AG04450 (cell line): ENCODE measurements around the gene CCDC121. TPM values are rescaled to one million over a fixed set of nuclear protein-coding genes. Genes with fewer than 3 reads are reported as not detected.

Experiments
- CTCF ChIA-PET: fragments of 300-600, 350-600 bp; formaldehyde crosslinking; extraction: SDS; loops from one replicate; lab custom pipeline; 2022; ENCODE audit warnings: antibody characterized with exemption, inconsistent platforms; lab: Charles Lee
- POLR2A ChIA-PET: fragments of 350-600 bp; formaldehyde crosslinking; extraction: SDS; loops from one replicate; lab custom pipeline; 2021; ENCODE audit warnings: antibody characterized with exemption, inconsistent platforms; lab: Yijun Ruan, JAX
- DNase-seq: peaks from one replicate; pipeline ENCODE4 v3.0.0-alpha.2; 2011; ENCODE audit warnings: low read depth, low spot score
- H3K27ac ChIP-seq: one replicate; pipeline ENCODE4 v1.5.1; 2012; ENCODE audit warnings: low read depth, low read length, control low read depth
- H3K27me3 ChIP-seq: one replicate; pipeline ENCODE4 v1.6.0; 2012; ENCODE audit warnings: low read length; ENCODE audit not compliant: control insufficient read depth, insufficient read depth
- H3K4me3 ChIP-seq: 2 replicates; pipeline ENCODE4 v1.5.1; 2011; ENCODE audit warnings: mild to moderate bottlenecking, low read depth, low read length, control low read depth
- H3K9me3 ChIP-seq: 2 replicates; pipeline ENCODE4 v1.5.1; 2012; ENCODE audit warnings: low read length; ENCODE audit not compliant: control insufficient read depth, insufficient read depth
- polyA plus RNA-seq: library from polyadenylated mRNA; depleted of rRNA; stranded (reverse); fragments of >200 nt; gene quantifications from 2 replicates; pipeline ENCODE4 v1.2.3, GENCODE V29; 2011
- TF ChIP-seq, protein P1 (sequence below): IDR thresholded peaks from 2 replicates; pipeline ENCODE4 v1.5.1; 2011; ENCODE audit warnings: low read depth, low read length, control low read depth, inconsistent platforms

Gene CCDC121
- polyA plus RNA-seq, 1 experiment = 1.8 TPM

DNA sequence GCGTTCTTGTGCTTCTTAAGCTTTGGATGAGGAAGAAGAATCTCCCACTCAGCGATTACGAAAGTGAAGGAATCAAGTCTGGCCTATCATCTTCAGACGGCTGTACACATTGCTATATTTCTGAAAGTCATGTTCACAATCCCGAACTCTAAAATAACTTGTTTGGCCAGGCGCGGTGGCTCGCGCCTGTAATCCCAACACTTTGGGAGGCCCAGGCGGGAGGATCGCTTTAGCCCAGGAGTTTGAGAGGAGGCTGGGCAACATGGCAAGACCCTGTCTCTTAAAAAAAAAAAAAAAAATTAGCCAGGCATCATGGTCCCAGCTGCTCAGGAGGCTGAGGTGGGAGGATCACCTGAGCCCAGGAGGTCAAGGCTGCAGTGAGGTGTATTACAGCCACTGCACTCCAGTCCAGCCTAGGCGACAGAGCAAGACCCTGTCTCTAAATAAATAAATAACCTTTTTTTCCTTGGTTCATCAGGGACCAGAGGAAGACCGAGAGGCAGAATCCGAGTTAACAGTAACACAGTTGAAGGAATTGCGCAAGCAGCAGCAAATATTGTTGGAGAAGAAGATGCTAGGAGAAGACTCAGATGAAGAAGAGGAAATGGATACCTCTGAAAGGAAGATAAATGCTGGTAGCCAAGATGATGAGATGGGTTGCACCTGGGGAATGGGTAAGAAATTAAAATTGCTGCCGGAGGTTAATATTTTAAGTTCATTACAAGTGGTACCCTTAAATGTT lies 36.0 kb upstream of the CCDC121 start:
- peak overlapping the region; percentile 95 for H3K4me3 ChIP-seq
- TF ChIP-seq, protein P1, sequence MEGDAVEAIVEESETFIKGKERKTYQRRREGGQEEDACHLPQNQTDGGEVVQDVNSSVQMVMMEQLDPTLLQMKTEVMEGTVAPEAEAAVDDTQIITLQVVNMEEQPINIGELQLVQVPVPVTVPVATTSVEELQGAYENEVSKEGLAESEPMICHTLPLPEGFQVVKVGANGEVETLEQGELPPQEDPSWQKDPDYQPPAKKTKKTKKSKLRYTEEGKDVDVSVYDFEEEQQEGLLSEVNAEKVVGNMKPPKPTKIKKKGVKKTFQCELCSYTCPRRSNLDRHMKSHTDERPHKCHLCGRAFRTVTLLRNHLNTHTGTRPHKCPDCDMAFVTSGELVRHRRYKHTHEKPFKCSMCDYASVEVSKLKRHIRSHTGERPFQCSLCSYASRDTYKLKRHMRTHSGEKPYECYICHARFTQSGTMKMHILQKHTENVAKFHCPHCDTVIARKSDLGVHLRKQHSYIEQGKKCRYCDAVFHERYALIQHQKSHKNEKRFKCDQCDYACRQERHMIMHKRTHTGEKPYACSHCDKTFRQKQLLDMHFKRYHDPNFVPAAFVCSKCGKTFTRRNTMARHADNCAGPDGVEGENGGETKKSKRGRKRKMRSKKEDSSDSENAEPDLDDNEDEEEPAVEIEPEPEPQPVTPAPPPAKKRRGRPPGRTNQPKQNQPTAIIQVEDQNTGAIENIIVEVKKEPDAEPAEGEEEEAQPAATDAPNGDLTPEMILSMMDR = no peak
- ChIA-PET CTCF (interaction anchor here (5.9 kb wide), 1 partner anchor 18 kb away, joined by 51 read pairs; no protein-coding TSS in a partner anchor), POLR2A (interaction anchor here (0.8 kb wide), 1 partner anchor 18 kb away, joined by 6 read pairs; no protein-coding TSS in a partner anchor)
- 0 out of 2 replicates have a peak, but pooled peaks cover 3% of the 10 kb centered on the region for H3K9me3 ChIP-seq
- no peak for DNase-seq
- no peak overlapping the region for H3K27ac ChIP-seq
- H3K27me3 ChIP-seq = no peaks in the 10 kb centered on the region

DNA sequence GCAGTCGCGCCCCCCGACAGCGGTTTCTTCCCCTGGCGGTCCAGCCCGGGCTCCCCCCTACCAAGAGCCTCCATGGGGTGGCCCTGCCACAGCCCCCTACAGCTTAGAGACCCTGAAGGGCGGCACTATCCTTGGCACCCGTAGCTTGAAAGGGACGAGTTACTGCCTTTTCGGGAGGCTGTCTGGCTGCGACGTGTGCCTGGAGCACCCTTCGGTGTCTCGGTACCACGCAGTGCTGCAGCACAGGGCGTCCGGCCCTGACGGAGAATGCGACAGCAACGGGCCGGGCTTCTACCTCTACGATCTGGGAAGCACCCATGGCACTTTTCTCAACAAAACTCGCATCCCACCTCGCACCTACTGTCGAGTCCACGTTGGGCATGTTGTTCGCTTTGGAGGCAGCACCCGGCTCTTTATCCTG lies 35.4 kb upstream of the CCDC121 start:
- Histone ChIP-seq H3K27ac (peak overlapping the region; percentile 92), H3K27me3 (no peaks in the 10 kb centered on the region), H3K4me3 (peak overlapping the region; percentile 95), H3K9me3 (0 out of 2 replicates have a peak, but pooled peaks cover 3% of the 10 kb centered on the region)
- ChIA-PET POLR2A (interaction anchor here (0.8 to 1.4 kb wide), 3 partner anchors 10 to 236 kb away, joined by 5 to 6 read pairs (median 6); partner anchors contain the start of gene NRBP1), CTCF (interaction anchor here (1.4 to 5.9 kb wide), 2 partner anchors 19 kb away, joined by 21 to 51 read pairs; no protein-coding TSS in a partner anchor)
- TF ChIP-seq, protein P1 = no peak
- no peak for DNase-seq

DNA sequence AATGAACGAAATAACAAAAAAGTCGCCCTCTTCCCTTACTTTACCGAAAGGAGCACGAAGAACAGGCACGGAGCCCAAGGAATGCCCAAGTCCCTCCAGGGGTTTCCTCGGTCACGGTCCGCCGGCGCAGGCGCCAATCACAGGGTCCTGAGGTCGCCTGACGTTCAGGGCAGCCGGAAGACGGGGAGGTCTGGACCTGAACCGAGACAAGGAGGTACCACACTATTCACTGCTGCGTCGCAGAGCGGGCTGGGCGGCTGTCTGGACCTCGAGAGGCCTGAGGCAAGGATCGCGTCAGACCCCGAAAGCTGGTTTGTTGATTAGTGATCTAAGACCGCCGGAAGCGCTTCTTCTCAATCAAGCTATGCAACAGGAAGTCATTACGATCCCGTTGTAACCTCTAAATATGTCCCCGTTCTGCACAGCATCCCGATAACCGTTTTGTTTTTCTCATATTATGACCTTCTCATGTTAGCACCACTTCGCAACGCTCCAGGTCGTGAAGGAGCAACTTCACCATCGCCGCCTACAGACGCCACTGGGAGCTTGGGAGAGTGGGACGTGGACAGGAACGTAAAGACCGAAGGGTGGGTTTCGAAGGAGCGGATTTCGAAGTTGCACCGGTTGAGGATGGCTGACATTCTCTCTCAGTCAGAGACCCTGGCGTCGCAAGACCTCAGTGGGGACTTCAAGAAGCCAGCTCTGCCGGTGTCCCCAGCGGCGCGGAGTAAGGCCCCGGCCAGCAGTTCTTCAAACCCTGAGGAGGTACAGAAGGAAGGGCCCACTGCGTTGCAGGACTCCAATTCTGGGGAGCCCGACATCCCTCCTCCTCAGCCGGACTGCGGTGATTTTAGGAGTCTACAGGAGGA lies 34.7 kb upstream of the CCDC121 start, which contains the start of the genes SLC4A1AP and SUPT7L:
TSS of gene SLC4A1AP (plus strand) at position 605 of the 869 bp plus-strand sequence. CDS start at position 631, 26 bp downstream.
TSS of gene SUPT7L (minus strand) at position 330 of the 869 bp plus-strand sequence. CDS start 1,422 bp downstream, outside the sequence.
- peak; percentile 61 for DNase-seq
- no peaks in the 10 kb centered on the region for H3K27me3 ChIP-seq
- peak within 1 kb of the TSS; percentile 92 for H3K27ac ChIP-seq
- TF ChIP-seq, protein P1 = peak; percentile 14
- H3K4me3 ChIP-seq = peak within 1 kb of the TSS; percentile 95
- ChIA-PET CTCF (interaction anchor here (1.4 kb wide), 1 partner anchor 20 kb away, joined by 21 read pairs; no protein-coding TSS in a partner anchor), POLR2A (interaction anchor here (0.6 to 1.4 kb wide), 8 partner anchors 11 to 615 kb away, joined by 3 to 6 read pairs (median 4); partner anchors contain the start of genes CCDC121, GPN1, GTF3C2 and NRBP1)
- 0 out of 2 replicates have a peak, but pooled peaks cover 3% of the 10 kb centered on the region for H3K9me3 ChIP-seq

DNA sequence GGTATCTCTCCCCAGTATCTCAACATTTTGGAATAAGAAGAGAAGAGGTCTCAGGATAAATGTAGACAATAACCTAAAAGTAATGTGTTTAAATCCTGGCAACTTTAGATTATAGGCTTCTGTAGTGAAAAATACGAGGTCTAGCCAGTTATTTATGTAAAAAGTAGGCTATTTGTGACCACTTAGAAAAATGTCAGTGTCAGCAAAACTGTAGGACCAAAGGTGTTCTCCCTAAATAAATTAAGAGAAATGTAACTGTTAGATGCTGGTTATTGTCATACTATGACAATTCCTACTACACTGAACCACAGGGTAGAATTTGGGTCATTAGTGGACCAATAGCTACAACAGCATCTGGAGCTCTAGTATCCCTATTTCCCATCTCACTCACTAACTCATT lies 32.6 kb upstream of the CCDC121 start:
- H3K4me3 ChIP-seq = no peak overlapping the region
- CTCF ChIA-PET = interaction anchor here (0.6 kb wide), 1 partner anchor 22 kb away, joined by 3 read pairs; no protein-coding TSS in a partner anchor
- 0 out of 2 replicates have a peak, but pooled peaks cover 3% of the 10 kb centered on the region for H3K9me3 ChIP-seq
- TF ChIP-seq, protein P1 = no peak
- POLR2A ChIA-PET = no interaction called here
- no peaks in the 10 kb centered on the region for H3K27me3 ChIP-seq
- no peak for DNase-seq
- no peak overlapping the region for H3K27ac ChIP-seq
